Karpas-422 (cell line): ENCODE results near the gene PRKCH. TPM values are rescaled to one million over a fixed set of nuclear protein-coding genes. Genes with fewer than 3 reads are reported as not detected.

Experiments used
- DNase-seq: peaks from one replicate; pipeline ENCODE4 v3.0.0-alpha.2; 2015
- H2AFZ ChIP-seq: fragments of 200-600 bp; sonication (generic); 2 replicates; pipeline ENCODE4 v1.6.1; 2014; ENCODE audit warnings: antibody characterized with exemption, low read length, mixed read lengths
- H3K27ac ChIP-seq: fragments of 200-600 bp; sonication (generic); 2 replicates; pipeline ENCODE4 v1.5.1; 2014; ENCODE audit warnings: mild to moderate bottlenecking, low read length, moderate library complexity
- H3K27me3 ChIP-seq: fragments of 200-600 bp; sonication (generic); 2 replicates; pipeline ENCODE4 v1.6.1; 2014; ENCODE audit warnings: low read length, mixed read lengths
- H3K36me3 ChIP-seq: fragments of 200-600 bp; sonication (generic); 2 replicates; pipeline ENCODE4 v1.6.1; 2014; ENCODE audit warnings: low read length, mixed read lengths; ENCODE audit not compliant: insufficient read depth
- H3K4me1 ChIP-seq: fragments of 200-600 bp; sonication (generic); 2 replicates; pipeline ENCODE4 v1.6.1; 2014; ENCODE audit warnings: mild to moderate bottlenecking, low read length, mixed read lengths
- H3K4me2 ChIP-seq: fragments of 200-600 bp; sonication (generic); 2 replicates; pipeline ENCODE4 v1.6.1; 2014; ENCODE audit warnings: low read length, low read depth, mild to moderate bottlenecking; ENCODE audit not compliant: poor library complexity, severe bottlenecking
- H3K4me3 ChIP-seq: fragments of 200-600 bp; sonication (generic); 2 replicates; pipeline ENCODE4 v1.5.1; 2014; ENCODE audit warnings: mild to moderate bottlenecking, antibody characterized with exemption, low read length, mixed read lengths
- H3K79me2 ChIP-seq: fragments of 200-600 bp; sonication (generic); 2 replicates; pipeline ENCODE4 v1.6.1; 2014; ENCODE audit warnings: mild to moderate bottlenecking, low read length, mixed read lengths
- H3K9ac ChIP-seq: fragments of 200-600 bp; sonication (generic); 2 replicates; pipeline ENCODE4 v1.6.0; 2014; ENCODE audit warnings: low read length
- H3K9me2 ChIP-seq: fragments of 200-600 bp; sonication (generic), shearing (Covaris generic); replicated peaks from 2 replicates; pipeline ENCODE4 v1.6.0; 2014; ENCODE audit warnings: mild to moderate bottlenecking, low read length, moderate library complexity; ENCODE audit not compliant: insufficient read depth
- H3K9me3 ChIP-seq: fragments of 300-700, 200-600 bp; sonication (generic); 2 replicates; pipeline ENCODE4 v1.6.1; 2014; ENCODE audit warnings: low read length, mixed read lengths
- H4K20me1 ChIP-seq: fragments of 200-600 bp; sonication (generic); 2 replicates; pipeline ENCODE4 v1.6.1; 2014; ENCODE audit warnings: mild to moderate bottlenecking, antibody characterized with exemption, low read length, low read depth; ENCODE audit not compliant: insufficient read depth
- total RNA-seq: library from RNA; depleted of rRNA; stranded (reverse); fragments of >200 nt; shearing (Covaris generic); gene quantifications from 2 replicates; pipeline ENCODE4 v1.2.3, GENCODE V29; 2014; ENCODE audit warnings: low replicate concordance; rRNA removed

Gene PRKCH
- total RNA-seq: 3.4 and 7.0 TPM in 2 replicates

DNA sequence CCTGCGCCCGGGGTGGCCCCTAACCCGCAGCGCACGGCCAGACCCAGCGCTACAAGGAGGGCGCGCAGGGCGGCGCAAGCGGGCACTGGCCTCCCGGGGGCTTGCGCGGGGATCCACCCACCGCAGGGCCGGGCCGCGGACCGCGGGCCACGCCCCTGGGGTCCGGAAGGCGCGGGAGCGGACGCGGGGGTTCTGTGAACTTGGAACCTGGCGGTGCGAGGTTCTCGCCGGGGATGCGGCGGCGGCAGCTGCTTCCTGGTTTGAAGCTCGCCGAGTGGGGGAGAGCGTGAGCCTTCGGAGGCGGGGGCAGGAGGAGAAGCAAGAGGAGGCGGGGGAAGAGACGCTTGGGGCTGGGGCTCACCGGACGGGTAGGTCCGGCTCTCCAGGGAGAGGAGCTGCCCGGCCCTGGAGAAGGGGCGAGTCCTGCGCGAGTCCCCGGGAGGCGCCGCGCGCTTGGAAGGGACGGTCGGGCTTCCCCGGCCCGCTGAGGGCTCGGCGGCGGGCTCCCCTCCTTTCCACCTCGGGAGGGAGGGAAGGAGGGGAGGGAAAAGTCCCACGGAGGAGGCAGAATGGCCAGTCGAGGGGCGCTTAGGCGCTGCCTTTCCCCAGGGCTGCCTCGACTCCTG is at the start of gene PRKCH:
TSS of gene PRKCH (plus strand) at position 195 of the 626 bp plus-strand sequence. CDS start 523 bp downstream, outside the sequence.
- Histone ChIP-seq H3K9ac (peak within 1 kb of the TSS; percentile 74), H3K9me2 (no peaks in the 10 kb centered on the region), H4K20me1 (no peaks in the 10 kb centered on the region), H2AFZ (peak within 1 kb of the TSS; percentile 99), H3K4me2 (peak within 1 kb of the TSS; percentile 98), H3K36me3 (no peaks in the 10 kb centered on the region), H3K4me3 (peak within 1 kb of the TSS; percentile 78), H3K9me3 (no peaks in the 10 kb centered on the region), H3K27me3 (peaks cover 6% of the 10 kb centered on the region; the same call in 1 of the 2 replicates), H3K4me1 (peaks cover 20% of the 10 kb centered on the region), H3K79me2 (no peaks in the 10 kb centered on the region), H3K27ac (no peak within 1 kb of the TSS)
- DNase-seq: peak; percentile 88

DNA sequence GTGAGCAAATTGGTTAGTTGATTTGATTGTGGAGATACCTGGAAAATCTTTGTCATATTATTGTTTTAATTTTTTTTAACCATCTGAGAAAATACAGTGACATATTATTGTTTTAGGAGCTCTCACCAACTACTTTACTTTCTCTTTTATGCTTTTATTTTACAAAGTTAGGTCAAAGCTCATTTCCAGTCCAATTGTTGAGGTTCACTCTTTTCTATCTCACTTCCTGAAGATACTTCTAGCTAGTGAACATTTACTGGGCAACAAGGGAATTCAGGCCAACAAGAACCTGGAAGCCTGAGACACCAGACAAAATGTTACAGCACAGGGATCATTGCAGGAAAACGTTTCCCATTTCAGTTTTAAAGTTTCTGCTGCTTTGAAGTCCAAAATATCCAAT is 44.1 kb upstream of the PRKCH start:
- Histone ChIP-seq H3K4me2 (no peak overlapping the region), H3K79me2 (no peaks in the 10 kb centered on the region), H3K27ac (no peak overlapping the region), H3K9me3 (no peaks in the 10 kb centered on the region), H4K20me1 (no peaks in the 10 kb centered on the region), H3K9ac (no peak overlapping the region), H3K27me3 (no peaks in the 10 kb centered on the region), H3K9me2 (no peaks in the 10 kb centered on the region), H3K36me3 (no peaks in the 10 kb centered on the region), H3K4me3 (no peak overlapping the region), H2AFZ (0 out of 2 replicates have a peak overlapping the region, but pooled peaks have one; percentile 2), H3K4me1 (no peaks in the 10 kb centered on the region)
- DNase-seq: no peak

DNA sequence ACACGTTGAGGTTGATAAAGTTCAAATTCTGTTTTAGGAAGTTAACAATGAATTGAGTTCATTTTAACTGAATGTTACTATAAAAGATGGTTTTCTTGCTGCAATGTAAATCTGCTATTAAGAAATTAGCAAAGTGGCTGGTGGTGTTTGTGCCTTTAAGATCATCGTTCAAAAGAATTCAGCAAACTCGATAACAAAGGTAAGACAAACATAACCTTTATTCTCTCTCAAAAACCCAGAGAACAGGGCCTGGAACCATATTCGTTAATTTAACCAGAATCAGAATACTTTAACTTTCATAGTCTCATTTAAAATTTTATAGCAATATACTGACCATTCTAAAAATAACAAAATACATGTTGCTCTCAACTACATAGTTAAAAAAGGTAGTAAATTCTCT is 43.6 kb upstream of the PRKCH start:
- H4K20me1 ChIP-seq: no peaks in the 10 kb centered on the region
- H3K27me3 ChIP-seq: no peaks in the 10 kb centered on the region
- H3K79me2 ChIP-seq: no peaks in the 10 kb centered on the region
- no peaks in the 10 kb centered on the region for H3K36me3 ChIP-seq
- H3K4me3 ChIP-seq: no peak overlapping the region
- no peak for DNase-seq
- 0 out of 2 replicates have a peak overlapping the region, but pooled peaks have one; percentile 2 for H2AFZ ChIP-seq
- H3K27ac ChIP-seq: no peak overlapping the region
- H3K9ac ChIP-seq: no peak overlapping the region
- no peaks in the 10 kb centered on the region for H3K9me2 ChIP-seq
- no peak overlapping the region for H3K4me2 ChIP-seq
- no peaks in the 10 kb centered on the region for H3K4me1 ChIP-seq
- H3K9me3 ChIP-seq: no peaks in the 10 kb centered on the region

DNA sequence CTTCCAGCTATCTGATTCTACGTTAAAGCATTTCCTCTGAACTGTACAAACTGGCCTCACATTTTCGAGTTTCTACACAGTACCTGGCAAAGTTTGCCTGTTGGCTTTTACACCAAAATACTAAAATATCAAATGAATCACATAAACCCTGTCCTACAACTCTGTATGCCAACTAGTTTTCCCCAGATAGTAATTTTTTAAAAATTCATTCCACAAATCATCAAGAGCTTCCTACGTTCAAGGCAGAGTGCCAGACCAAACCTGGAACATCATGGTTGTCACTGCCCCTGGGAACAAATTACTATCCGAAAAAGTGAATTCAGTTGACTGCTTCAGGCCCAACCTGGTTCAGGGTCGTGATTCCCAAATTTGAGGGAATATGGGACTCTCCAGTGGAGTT is 42.3 kb upstream of the PRKCH start:
- H3K9me2 ChIP-seq: no peaks in the 10 kb centered on the region
- no peak overlapping the region for H3K27ac ChIP-seq
- peaks cover 2% of the 10 kb centered on the region; the same call in 1 of the 2 replicates for H3K4me1 ChIP-seq
- H3K9ac ChIP-seq: no peak overlapping the region
- H3K27me3 ChIP-seq: no peaks in the 10 kb centered on the region
- H3K4me2 ChIP-seq: no peak overlapping the region
- H4K20me1 ChIP-seq: no peaks in the 10 kb centered on the region
- no peak overlapping the region for H3K4me3 ChIP-seq
- no peak overlapping the region for H2AFZ ChIP-seq
- DNase-seq: no peak
- H3K79me2 ChIP-seq: no peaks in the 10 kb centered on the region
- no peaks in the 10 kb centered on the region for H3K9me3 ChIP-seq
- H3K36me3 ChIP-seq: no peaks in the 10 kb centered on the region

DNA sequence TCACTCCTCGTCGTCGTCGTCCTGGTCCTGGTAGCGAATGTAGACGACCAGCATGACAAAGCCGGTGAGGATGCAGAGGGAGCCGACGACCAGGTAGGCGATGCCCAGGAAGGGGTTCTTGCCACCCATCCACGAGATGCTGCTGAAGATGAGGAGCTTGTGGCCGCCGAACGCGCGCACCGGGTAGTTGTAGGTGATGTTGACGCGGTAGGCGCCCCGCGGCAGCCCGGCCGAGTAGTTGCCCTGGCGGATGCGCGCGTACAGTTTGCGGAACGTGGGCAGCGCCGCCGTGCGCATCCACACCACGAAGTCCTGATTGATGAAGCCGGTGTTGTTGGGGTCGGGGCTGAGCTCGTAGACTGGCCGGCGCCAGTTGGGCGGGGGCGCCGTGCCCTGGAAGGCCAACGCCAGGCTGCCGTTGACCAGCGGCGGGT is 41.3 kb upstream of the PRKCH start:
- no peaks in the 10 kb centered on the region for H3K9me2 ChIP-seq
- no peak for DNase-seq
- peaks cover 3% of the 10 kb centered on the region; the same call in 1 of the 2 replicates for H3K4me1 ChIP-seq
- no peak overlapping the region for H3K4me2 ChIP-seq
- H3K27ac ChIP-seq: no peak overlapping the region
- H3K9me3 ChIP-seq: no peaks in the 10 kb centered on the region
- H3K4me3 ChIP-seq: no peak overlapping the region
- H3K79me2 ChIP-seq: no peaks in the 10 kb centered on the region
- no peaks in the 10 kb centered on the region for H3K36me3 ChIP-seq
- no peaks in the 10 kb centered on the region for H4K20me1 ChIP-seq
- H3K9ac ChIP-seq: no peak overlapping the region
- no peak overlapping the region for H2AFZ ChIP-seq
- no peaks in the 10 kb centered on the region for H3K27me3 ChIP-seq

DNA sequence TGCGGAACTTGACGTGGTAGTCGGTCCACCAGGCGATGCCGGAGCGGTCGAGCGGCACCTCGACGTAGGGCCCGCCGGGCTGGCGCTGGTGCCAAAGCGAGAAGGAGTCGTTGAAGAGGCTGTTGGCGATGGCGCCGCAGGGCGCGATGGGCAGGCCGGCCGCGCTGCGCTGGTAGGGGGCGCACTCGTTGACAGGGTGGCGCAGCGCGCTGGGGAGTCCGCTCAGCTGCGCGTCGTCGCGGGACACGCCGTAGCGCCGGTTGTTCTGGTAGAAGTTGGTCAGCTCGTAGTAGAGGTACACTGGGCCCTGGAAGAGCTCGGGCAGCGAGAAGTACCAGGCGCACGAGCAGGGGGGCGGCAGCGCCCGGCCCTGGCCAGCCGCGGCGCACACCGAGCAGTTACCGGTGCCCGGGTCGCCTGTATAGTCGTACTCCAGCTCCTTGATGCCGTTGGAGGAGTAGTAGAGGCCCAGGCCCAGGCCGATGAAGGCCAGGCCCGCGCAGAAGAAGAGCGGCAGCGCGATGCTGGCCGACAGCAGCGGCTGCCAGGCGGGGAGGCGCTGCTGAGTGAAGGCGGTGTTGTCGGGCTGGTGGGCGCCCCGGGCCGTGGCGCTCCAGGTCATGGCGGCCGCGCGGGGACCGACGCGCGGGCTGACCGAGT is 40.7 kb upstream of the PRKCH start:
- no peaks in the 10 kb centered on the region for H3K36me3 ChIP-seq
- no peak overlapping the region for H3K4me3 ChIP-seq
- no peaks in the 10 kb centered on the region for H3K27me3 ChIP-seq
- DNase-seq: no peak
- peaks cover 5% of the 10 kb centered on the region for H3K4me1 ChIP-seq
- no peaks in the 10 kb centered on the region for H4K20me1 ChIP-seq
- no peaks in the 10 kb centered on the region for H3K9me3 ChIP-seq
- no peaks in the 10 kb centered on the region for H3K79me2 ChIP-seq
- H3K9me2 ChIP-seq: no peaks in the 10 kb centered on the region
- no peak overlapping the region for H3K27ac ChIP-seq
- no peak overlapping the region for H3K9ac ChIP-seq
- no peak overlapping the region for H3K4me2 ChIP-seq
- no peak overlapping the region for H2AFZ ChIP-seq

DNA sequence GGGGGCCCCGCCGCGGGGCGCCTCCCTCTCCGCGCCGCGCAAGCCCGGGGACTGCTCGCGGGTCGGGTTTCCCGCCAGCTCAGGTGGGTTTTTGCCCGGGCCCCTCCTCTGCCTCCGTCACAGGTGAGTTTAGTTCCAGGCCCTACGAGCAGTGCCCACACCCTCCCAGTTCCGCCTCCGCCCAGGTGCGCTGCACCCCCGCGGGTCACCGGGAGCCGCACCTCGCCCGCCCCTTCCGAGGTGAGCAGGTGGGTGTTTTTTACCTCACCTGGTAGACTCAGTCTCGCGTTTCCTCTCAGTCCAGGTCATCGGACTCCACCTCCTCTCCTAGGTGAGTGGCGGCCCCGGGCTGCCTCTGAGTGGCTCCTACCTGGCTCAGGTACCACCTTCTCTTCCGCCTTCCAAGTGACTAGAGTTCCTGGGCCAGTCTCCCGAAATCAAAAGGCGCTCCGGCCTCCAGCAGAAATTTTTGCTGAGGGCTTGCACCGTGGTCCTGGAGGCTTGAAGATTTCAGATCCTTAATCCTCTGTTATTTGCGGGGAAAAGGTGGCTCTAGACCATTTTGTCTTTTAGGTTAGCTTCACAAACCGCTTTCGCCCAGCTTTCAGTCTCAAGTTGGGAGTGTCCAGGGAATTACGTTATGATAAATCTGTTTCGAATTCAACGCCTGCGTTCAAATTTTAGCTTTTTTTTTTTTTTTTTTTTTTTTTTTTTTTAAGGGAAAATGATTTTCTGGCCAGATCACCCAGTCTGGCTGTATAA is 40.0 kb upstream of the PRKCH start, which contains the start of gene TMEM30B:
TSS of gene TMEM30B (minus strand) at position 153 of the 762 bp plus-strand sequence. CDS start 191 bp downstream, outside the sequence.
- H3K4me1 ChIP-seq: peaks cover 10% of the 10 kb centered on the region
- H3K36me3 ChIP-seq: no peaks in the 10 kb centered on the region
- H3K9me2 ChIP-seq: no peaks in the 10 kb centered on the region
- DNase-seq: no peak
- no peaks in the 10 kb centered on the region for H4K20me1 ChIP-seq
- no peak within 1 kb of the TSS for H3K4me3 ChIP-seq
- H3K79me2 ChIP-seq: no peaks in the 10 kb centered on the region
- no peak within 1 kb of the TSS for H3K9ac ChIP-seq
- no peaks in the 10 kb centered on the region for H3K9me3 ChIP-seq
- no peak within 1 kb of the TSS for H2AFZ ChIP-seq
- H3K27ac ChIP-seq: no peak within 1 kb of the TSS
- H3K27me3 ChIP-seq: no peaks in the 10 kb centered on the region
- H3K4me2 ChIP-seq: no peak within 1 kb of the TSS

DNA sequence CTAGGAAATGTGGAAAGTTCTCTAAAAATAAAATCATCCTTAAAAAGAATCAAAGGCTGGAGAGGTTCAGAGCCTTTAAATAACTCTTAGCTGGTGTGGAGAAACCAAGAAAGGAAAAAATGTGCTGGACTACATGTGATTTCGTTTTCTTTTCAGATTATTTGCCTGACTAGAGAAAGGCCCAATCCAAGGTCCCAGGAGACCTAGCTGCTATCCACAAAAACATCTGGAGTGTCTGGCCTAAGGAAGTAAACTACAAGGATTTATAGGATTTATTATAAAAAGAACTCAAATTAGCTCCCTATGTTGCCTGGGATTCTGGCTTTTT is 39.5 kb upstream of the PRKCH start:
- no peaks in the 10 kb centered on the region for H3K27me3 ChIP-seq
- no peaks in the 10 kb centered on the region for H4K20me1 ChIP-seq
- no peaks in the 10 kb centered on the region for H3K79me2 ChIP-seq

More for the DNA sequence above, 39.5 kb upstream of the PRKCH start:
- Histone ChIP-seq H3K9me3 (no peaks in the 10 kb centered on the region), H3K4me2 (no peak overlapping the region), H3K27ac (no peak overlapping the region), H3K9me2 (no peaks in the 10 kb centered on the region), H2AFZ (no peak overlapping the region), H3K9ac (no peak overlapping the region), H3K36me3 (no peaks in the 10 kb centered on the region), H3K4me1 (peaks cover 10% of the 10 kb centered on the region), H3K4me3 (no peak overlapping the region)
- DNase-seq: no peak
